ENCODE results near the gene PXK.

The PXK gene

GRCh38 chr3:58296843-58297242 is 35.8 kb upstream of the PXK start:
- TF ChIP-seq CTCF (conservative IDR thresholded peaks at IDR 0.05; ENCODE audit: low read length): no peak
- no peak for TF ChIP-seq EZH2phosphoT487 (IDR thresholded peaks at IDR 0.05; ENCODE audit: borderline replicate concordance)
- no peaks in the 10 kb centered on the region for H3K4me1 ChIP-seq (ENCODE audit: insufficient read depth, low read length, poor library complexity, severe bottlenecking)
- H2AFZ ChIP-seq (ENCODE audit: low read length): no peak overlapping the region
- no peaks in the 10 kb centered on the region for H4K20me1 ChIP-seq (ENCODE audit: insufficient read depth, low read length, poor library complexity, severe bottlenecking)
- H3F3A ChIP-seq (ENCODE audit: low read depth): no peaks in the 10 kb centered on the region
- H3K4me2 ChIP-seq (ENCODE audit: low read depth, low read length, poor library complexity, severe bottlenecking): no peak overlapping the region
- H3K27me3 ChIP-seq (ENCODE audit: insufficient read depth, low read length, poor library complexity, severe bottlenecking): no peaks in the 10 kb centered on the region
- no peak overlapping the region for H3K9ac ChIP-seq (ENCODE audit: low read depth, low read length, poor library complexity, severe bottlenecking)
- no peak overlapping the region for H3K4me3 ChIP-seq (ENCODE audit: low read length, poor library complexity, severe bottlenecking)
- H3K36me3 ChIP-seq (ENCODE audit: insufficient read depth, low read length): no peaks in the 10 kb centered on the region
- no peaks in the 10 kb centered on the region for H3K79me2 ChIP-seq (ENCODE audit: insufficient read depth, low read length)
- H3K9me3 ChIP-seq (ENCODE audit: insufficient read depth, low read depth, low read length): no peaks in the 10 kb centered on the region
- H3K9me2 ChIP-seq (replicated peaks; ENCODE audit: low read depth, low read length): no peaks in the 10 kb centered on the region

GRCh38 chr3:58298190-58298589 is 34.5 kb upstream of the PXK start:
- Histone ChIP-seq H3K79me2 (ENCODE audit: insufficient read depth, low read length) (no peaks in the 10 kb centered on the region), H3K4me3 (ENCODE audit: low read length, poor library complexity, severe bottlenecking) (no peak overlapping the region), H3K27me3 (ENCODE audit: insufficient read depth, low read length, poor library complexity, severe bottlenecking) (no peaks in the 10 kb centered on the region), H3K9ac (ENCODE audit: low read depth, low read length, poor library complexity, severe bottlenecking) (no peak overlapping the region), H3K9me3 (ENCODE audit: insufficient read depth, low read depth, low read length) (no peaks in the 10 kb centered on the region), H4K20me1 (ENCODE audit: insufficient read depth, low read length, poor library complexity, severe bottlenecking) (no peaks in the 10 kb centered on the region), H3F3A (ENCODE audit: low read depth) (no peaks in the 10 kb centered on the region), H3K4me1 (ENCODE audit: insufficient read depth, low read length, poor library complexity, severe bottlenecking) (no peaks in the 10 kb centered on the region), H2AFZ (ENCODE audit: low read length) (no peak overlapping the region), H3K9me2 (replicated peaks; ENCODE audit: low read depth, low read length) (no peaks in the 10 kb centered on the region), H3K4me2 (ENCODE audit: low read depth, low read length, poor library complexity, severe bottlenecking) (no peak overlapping the region), H3K36me3 (ENCODE audit: insufficient read depth, low read length) (no peaks in the 10 kb centered on the region)
- TF ChIP-seq EZH2phosphoT487 (IDR thresholded peaks at IDR 0.05; ENCODE audit: borderline replicate concordance) (no peak), CTCF (conservative IDR thresholded peaks at IDR 0.05; ENCODE audit: low read length) (no peak)

GRCh38 chr3:58299075-58299474 is 33.6 kb upstream of the PXK start:
- no peak overlapping the region for H3K4me3 ChIP-seq (ENCODE audit: low read length, poor library complexity, severe bottlenecking)
- H3K36me3 ChIP-seq (ENCODE audit: insufficient read depth, low read length): no peaks in the 10 kb centered on the region
- no peaks in the 10 kb centered on the region for H3K27me3 ChIP-seq (ENCODE audit: insufficient read depth, low read length, poor library complexity, severe bottlenecking)
- no peaks in the 10 kb centered on the region for H3F3A ChIP-seq (ENCODE audit: low read depth)
- H3K9me2 ChIP-seq (replicated peaks; ENCODE audit: low read depth, low read length): no peaks in the 10 kb centered on the region
- H3K9ac ChIP-seq (ENCODE audit: low read depth, low read length, poor library complexity, severe bottlenecking): no peak overlapping the region
- no peaks in the 10 kb centered on the region for H4K20me1 ChIP-seq (ENCODE audit: insufficient read depth, low read length, poor library complexity, severe bottlenecking)
- TF ChIP-seq EZH2phosphoT487 (IDR thresholded peaks at IDR 0.05; ENCODE audit: borderline replicate concordance): no peak
- no peak for TF ChIP-seq CTCF (conservative IDR thresholded peaks at IDR 0.05; ENCODE audit: low read length)
- no peaks in the 10 kb centered on the region for H3K79me2 ChIP-seq (ENCODE audit: insufficient read depth, low read length)
- H3K4me2 ChIP-seq (ENCODE audit: low read depth, low read length, poor library complexity, severe bottlenecking): no peak overlapping the region
- no peak overlapping the region for H2AFZ ChIP-seq (ENCODE audit: low read length)
- H3K4me1 ChIP-seq (ENCODE audit: insufficient read depth, low read length, poor library complexity, severe bottlenecking): no peaks in the 10 kb centered on the region
- no peaks in the 10 kb centered on the region for H3K9me3 ChIP-seq (ENCODE audit: insufficient read depth, low read depth, low read length)

Data from Loucy (cell line).